ENCODE measurements around the gene NRG2. TPM values are rescaled to one million over a fixed set of nuclear protein-coding genes. Genes with fewer than 3 reads are reported as not detected.

Gene NRG2
- polyA plus RNA-seq, 1 donor, result 1.5 TPM

DNA sequence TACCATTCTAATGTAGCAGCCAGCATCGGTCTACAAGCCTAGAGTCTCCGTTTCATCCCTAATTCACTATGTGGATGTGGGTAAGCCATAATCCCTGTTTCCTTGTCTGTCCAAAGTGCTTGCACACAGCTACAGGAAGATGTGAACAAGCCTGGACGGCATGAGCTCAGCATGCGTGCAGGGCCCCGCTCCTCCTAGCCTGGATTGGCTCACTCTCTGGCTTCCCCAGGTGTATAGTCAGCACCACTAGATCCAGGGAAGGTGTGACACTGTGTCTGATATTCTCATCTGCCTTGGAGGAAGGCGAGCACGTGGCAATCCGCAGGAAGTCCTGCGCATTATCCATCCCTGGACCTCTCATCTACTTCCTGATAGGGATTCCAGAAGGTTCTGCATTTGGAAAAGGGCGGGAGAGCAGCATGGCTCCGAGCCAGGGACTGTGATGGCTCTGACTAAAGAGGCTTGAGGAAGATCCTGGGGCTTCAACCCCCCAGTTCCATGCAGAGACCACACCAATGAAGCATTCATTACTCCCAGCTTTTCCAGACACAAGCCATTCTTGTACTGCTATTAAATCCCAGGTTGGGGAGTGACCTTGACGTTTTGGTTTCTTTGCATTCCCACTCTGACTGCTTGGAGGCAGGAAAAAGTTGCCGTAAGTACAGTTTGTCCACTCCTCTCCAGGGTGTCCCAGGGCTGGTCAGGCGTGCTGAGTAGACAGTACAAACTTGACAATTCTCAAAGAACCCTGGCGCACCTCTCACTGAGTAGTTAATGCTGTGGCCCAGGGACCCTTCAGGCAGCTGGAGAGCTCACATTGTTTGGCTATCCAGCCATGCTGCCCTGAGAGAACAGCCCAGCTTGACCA is 181.8 kb downstream of the NRG2 start:
- DNase-seq (ENCODE audit: low read depth), result no peak

DNA sequence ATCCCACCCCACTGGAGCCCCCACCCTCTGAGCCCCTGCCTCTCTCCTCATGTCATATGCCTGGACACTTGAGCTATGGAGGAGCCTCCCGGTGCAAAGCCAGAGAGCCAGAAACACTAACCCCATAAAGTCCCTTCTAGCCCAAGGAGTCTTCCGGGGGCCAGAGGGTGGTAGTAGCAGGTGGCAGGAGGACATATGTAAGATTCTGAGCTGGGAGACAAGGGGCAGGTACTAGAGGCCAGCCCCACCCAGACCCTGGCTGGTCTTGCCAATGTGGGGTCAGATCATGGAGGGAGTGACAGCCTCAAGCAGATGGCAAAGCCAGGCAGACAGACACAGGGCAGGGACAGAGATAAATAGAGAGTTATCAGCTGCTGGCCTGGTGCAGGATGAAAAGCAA is 184.1 kb downstream of the NRG2 start:
- no peak for DNase-seq (ENCODE audit: low read depth)

DNA sequence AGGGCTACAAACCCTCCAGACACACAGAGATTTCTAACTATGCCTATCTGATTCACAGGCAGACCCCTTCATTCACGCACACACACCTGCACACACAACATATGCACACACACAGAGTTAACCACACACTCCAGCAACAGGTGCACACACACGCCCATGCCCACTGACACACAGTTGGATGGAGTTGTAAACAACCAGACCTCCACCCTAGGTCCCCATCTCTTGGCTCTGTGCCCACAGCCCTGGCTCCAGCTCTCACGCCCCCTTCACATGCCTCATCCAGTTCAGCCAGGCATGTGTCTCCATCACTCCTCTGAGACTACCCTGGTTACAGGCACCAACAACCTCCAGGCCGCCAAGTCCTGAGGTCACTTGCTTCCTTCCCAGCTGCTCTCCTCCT is 186.4 kb downstream of the NRG2 start:
- no peak for DNase-seq (ENCODE audit: low read depth)

DNA sequence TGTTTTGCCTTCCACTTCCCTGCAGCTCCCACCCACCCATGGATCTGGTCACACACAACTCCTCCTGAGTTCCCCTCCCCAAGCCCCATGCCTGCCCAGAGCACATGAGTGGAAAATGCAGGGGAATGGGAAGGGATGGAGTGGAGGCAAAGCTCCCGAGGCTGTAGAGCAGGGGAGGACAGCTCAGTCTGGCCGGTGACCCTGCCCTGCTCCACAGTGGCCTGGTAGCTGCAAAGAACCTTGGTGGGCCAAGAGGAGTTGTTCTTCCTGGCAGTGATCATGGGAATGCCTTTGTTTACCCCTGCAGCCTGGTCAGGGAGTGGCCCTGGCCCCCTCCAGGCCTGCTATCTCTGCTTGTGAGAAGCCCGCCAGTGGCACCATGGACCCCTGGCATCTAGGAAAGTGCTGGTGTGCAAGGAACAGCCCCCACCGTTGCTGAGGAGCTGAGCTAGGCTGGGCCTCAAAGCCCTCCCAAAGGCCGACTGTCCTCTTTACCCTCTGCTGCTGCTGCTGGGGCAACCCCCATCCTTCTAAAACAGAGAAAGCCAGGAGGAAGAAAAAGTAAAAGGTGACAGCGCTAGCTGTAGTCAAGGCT is 187.1 kb downstream of the NRG2 start:
- no peak for DNase-seq (ENCODE audit: low read depth)

DNA sequence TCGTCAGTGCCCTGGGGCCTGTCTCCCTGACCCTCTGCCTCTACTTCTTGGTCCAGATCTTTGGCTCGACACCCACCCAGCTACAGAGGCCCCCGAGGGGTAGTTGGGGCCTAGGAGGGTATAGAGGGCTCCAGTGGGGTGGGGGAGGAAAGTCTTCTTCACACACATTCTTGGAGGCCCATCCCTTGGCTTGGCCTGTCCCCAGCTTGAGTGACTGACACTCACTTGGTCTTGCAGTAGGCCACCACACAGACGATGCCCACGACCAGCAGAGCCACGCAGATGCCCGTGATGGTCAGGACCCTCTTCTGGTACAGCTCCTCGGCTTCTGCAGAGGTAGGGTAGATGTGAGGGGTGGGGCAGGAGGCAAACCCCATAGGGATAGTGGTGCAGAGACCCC is 187.6 kb downstream of the NRG2 start:
- no peak for DNase-seq (ENCODE audit: low read depth)

DNA sequence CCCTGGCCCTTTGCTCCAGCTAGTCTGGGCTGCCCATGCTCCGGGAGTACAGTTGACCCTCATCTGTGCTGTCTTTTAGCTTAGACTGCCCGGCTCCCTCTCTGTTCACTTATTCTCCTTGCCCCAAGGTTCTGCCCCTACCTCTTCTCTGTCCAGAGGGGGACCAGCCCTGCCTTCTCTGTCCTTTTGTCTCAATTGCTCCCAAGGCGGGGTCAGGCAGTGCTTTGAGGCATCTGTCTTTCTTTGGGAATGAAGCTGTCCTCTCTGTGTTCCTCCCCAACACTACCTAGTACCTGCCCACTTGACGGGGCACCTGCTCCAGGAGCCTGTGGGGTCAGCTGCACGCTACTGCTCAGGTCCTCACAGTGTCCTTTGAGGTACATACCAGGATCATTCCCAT is 188.1 kb downstream of the NRG2 start:
- DNase-seq (ENCODE audit: low read depth), result no peak

DNA sequence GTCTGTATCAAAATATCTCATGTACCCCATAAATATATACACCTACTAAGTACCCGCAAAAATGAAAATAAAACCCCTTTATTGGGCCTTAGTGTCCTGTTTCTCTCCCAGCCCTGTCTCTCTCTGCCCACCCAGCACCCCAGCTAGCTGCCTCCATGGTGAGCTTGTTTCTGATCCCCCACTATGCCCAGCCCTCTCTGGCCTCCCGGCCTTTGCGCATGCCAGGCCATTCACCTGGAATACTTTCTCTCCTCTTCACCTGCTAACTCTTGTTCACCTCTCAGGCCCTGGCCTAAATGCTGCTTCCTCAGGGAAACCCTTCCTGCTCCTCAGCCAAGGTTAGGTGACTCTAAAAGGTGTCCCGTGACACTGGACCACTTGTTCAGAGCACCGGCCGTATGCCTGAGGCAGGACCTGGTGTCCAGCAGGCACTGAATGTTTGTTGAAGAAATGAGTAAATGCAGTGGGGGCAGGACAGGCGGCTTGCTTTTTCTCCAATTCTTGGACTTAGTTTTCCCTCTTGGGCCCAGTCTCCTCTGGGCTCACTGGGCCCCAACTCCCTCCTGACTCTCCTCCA is 189.0 kb downstream of the NRG2 start:
- no peak for DNase-seq (ENCODE audit: low read depth)

DNA sequence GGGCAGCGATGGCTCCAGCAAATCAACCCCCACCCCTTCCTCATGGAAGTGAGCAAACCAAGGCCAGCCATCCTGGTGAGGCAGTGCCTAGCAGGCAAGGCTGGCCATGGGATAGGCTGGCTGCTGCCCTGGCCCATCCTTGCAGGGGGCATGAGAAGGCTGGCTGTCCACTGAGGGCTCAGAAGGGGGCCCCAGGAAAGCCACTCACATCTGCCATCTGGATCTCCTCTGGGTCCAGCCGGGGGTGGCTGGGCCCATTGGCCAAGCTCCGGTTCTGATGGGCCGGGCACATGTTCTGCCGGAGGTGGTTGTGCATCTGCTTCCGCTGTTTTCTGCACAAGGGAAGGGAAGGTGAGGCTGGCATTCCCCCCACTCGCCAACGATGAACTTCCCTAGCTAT is 190.4 kb downstream of the NRG2 start:
- DNase-seq (ENCODE audit: low read depth), result no peak

DNA sequence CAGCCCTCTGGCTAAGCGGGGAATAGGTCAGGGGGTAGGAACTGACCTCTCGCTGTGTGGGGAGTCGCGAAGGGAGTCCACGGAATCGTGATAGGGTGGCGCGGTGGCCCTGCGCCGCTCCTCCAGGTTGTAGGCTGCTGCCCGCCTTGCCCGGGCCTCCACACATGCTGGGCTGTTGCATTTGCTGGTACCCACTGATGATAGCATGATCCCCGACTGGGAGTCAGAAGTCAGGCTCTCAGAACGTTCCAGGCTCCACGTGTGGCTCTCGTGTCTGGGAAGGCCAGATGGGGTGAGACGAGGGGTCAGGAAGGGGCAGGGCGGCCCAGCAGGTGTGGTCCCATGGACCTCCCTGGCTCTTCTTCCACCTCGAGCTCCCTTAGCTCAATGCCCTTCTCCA is 191.5 kb downstream of the NRG2 start:
- DNase-seq (ENCODE audit: low read depth), result no peak

DNA sequence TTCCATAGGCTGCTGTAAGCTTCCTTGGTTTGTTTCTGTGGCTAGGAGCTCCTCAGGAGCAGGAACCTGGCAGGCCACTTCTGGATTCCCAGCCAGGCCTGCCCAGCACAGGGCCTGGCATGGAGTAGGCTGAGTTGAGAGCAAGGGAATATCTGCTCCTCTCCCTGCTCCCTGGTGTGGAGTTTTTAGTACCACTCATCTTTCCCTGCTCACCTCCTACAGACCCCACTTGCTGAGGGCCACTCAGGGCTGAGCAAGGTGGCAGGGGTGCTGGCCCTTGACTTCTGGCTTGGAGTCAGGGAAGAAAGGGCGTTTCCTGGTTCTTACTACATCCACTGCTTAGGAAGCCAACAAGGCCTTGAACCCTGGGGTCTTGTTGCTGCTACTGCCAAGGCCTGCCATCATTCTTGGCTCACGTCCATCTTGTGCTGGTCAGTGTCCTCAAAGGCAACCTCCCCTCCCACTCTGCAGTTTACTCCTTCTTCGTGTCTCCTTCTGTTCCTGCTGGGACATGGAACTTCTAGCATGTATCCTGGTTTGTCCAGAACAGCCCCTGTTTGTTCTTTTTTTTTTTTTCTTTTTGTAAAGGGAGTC is 192.6 kb downstream of the NRG2 start:
- no peak for DNase-seq (ENCODE audit: low read depth)

DNA sequence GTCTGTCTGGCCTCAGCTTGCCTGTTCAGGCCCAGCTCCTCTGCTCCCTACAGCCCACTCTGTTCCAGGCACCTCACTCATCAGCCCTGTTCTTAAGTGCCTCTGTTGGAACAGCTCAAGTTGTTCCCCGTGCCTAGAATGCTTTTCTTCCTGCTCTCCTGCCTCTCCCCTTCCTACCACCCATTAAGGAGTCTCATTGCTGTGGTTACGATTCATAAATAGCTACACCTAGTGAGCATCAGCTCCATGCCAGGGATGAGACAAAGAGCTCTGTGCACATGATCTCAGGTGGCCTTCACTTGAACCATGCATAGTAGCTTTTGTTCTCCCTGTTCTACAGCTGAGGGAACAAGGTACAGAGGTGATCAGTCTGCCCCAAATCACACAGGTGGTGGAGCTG is 193.2 kb downstream of the NRG2 start:
- no peak for DNase-seq (ENCODE audit: low read depth)

DNA sequence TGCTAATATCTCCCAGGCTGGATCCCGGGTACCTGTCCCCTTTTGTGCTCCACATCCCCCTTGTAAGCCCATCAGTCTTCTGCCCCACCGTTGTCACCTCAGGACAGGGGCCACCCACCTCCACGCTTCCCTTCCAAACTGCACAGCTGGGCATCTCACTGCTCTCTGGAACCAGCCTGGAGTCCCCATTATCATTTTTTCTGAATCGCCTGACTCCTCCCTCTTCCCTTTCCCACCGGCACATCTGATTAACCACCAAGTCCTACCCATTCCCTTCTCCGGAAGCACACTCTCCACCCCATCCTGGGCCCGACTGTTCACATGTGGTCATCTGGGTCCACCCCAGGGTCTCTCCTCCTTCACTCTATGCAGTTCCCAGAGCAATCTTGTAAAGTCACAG is 193.6 kb downstream of the NRG2 start:
- no peak for DNase-seq (ENCODE audit: low read depth)

DNA sequence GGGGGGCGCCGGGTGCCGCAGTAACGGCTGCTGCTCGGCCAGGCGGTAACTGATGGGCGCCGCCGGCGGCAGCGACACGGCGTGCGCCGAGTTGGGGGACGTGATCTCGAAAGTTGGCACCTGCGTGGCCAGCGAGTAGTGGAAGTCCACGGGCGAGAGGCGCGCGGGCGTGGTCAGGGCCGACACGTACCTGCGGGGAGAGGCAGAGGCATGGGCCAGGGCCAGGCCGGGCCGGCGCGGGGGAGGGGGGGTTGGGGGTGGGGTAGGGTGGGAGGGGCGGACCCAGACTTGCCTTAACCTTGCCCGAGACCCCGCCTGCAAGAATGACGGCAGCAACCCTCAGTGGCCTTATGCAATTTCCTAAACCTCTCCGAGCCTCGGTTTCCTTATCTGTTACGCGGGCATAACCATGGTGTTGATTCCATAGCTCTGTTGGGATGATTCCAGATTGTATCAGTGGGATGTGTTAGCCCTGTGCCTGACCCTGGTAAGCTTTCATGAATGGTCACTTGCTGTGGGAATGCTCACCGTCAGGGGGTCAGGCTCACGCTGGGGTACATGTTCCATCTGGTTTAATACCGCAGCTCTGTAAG is 194.5 kb downstream of the NRG2 start:
- DNase-seq (ENCODE audit: low read depth), result no peak

DNA sequence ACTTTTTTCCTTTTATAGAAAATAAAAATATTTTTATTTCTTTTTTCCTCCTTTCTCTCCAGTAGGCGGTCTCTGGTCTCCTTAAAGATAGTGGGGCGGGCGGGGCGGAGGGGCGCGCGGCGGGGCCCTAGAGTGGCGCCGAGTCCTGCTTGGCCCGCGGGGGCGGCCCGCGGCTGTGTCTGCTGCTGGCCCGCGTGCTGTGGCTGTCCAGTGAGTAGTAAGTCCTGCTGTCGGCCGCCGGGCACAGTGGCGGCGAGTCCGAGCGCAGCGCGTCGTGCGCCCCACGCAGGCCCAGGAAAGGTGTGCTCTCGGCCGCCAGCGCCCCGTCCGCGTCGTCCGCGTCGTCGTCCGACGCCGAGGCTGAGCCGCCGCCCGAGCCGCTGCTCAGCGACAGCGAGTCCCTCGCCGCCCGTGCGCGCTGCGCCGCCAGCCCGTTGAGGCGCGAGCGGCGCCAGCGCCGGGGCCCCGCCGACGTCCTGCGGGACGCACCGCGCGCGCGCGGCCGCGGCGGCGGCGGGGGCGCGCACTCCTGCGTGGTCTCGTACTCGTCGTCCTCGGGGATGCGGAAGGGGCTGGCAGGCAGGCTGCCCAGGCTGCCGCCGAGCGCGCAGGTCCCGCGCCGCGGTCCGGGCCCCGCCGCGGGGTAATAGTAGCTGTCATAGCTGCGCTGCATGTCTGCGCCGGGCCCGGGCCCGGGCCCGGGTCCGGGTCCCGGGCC is 195.2 kb downstream of the NRG2 start:
- peak; percentile 22 for DNase-seq (ENCODE audit: low read depth)

DNA sequence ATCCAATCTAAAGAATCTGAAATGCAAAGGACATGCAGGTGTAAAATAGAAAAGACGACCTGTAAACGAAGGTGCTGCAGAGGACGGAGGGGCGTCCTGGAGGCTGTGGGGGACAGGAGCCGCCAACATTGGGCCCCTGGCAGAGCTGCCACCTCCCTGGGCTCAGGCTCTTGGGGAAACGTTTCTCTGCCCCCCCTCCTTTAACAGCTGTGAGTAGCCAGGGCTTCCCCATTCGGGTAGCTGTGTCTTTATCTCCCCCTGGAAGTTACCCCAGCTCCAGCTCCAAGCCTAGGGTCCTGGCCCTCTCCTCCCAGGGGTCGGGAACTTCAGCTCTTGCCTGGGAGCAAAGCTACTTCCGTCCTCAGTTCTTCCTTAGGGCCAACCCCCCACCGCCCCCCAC is 196.0 kb downstream of the NRG2 start:
- DNase-seq (ENCODE audit: low read depth), result no peak

DNA sequence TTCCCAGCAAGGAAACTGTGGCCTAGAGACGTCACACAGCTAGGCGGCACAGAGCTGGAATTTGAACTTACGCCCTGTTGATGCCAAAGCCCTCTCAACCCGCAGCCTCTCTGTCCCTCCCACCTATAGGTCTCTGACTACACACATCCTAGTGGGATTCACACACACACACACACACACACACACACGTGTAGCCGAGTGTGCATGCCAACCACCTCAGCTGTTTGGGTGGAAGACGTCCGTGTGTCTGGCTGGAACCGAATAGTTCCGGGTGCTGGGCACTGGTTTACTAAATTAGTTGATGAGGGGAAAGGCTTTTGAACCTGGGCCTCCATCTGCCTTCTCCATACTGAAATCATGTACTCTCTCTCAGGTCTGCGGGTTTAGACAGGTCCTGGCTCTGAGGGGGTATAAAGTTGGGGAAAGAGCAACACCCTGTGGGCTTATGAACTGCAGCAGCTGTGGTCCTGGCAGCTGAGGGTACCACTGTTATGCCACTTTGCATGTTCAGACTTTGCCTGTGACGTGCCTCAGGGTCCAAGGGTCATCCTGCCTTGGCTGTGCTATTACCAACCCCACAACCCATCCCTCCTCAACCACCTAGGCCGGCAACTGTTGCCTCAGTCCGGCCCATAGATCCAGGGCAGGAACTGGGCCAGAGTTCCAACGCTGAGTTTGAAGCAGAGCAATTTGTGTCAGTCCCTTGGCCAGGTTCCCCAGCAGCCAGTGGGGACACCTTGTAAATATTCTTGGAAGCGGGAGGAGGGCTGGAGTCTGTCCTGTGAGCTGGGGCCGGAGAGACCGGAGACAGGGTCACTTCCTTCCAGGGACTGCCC is 197.0 kb downstream of the NRG2 start:
- DNase-seq (ENCODE audit: low read depth), result no peak

DNA sequence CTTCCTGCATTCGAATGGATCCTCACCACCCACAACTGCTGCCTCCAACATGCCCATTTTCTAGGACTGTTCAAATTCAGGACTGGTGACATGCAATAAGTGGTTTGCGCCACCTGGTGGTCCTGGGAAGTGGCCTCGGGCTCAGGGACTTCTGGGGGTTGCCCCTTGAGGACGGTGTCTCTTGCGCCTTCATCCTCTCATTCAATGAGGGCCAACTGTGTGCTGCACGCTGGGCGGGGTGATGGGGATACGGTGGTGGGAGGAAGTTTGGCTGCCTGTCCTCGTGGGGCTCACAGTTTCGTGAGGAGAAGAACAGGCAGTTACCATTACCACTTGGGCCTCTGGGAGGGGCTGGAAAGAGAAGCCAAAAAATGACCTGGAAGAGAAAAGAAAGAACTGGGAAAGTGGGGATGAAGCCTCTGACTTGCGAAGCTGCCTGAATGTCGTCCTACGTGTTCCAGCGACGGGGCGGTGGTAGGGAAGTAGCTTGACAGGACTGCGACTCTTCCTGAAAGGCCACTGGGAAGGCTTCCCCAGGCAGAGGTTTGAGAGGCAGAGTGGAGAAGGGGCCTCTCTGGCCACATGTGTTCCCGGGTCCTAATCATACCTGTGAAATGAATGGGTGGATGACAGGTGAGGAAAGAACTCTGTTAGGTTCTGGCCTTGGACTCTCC is 198.5 kb downstream of the NRG2 start:
- no peak for DNase-seq (ENCODE audit: low read depth)

DNA sequence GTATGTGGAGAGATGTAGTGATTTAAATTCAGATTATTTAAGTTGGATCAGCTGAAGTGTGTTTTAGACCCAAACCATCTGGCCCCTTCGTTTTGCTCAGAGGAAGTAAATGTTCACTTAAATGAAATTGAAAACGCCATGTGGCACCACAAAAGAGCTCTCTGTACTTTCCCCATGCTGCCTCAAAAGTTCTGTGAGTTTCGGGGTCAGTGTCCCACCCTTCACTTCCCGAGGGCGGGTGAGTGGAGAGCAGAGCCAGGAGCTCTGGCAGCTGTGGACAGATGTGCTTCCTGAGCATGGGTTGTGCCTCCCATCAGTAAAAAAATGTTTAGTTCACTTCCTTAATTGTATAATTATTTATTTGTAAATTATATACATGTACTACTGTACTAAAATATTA is 199.1 kb downstream of the NRG2 start:
- no peak for DNase-seq (ENCODE audit: low read depth)

DNA sequence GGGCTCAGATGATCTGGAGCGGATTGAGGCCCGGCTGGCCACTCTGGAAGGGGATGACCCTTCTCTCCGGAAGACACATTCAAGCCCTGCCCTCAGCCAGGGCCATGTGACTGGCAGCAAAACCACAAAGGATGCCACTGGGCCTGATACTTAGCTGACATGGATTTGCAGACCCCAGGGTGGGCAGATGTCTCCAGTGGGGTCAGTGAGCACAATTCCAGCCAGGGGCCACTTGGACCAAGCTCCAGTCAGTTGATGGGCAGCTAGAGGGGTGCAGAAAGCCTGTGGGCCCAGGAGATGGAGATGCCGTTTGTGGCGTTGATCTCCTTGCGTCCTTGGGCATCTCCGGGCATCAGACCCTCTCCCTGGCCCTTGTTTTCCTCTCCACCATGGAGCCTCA is 200.8 kb downstream of the NRG2 start:
- DNase-seq (ENCODE audit: low read depth), result no peak

DNA sequence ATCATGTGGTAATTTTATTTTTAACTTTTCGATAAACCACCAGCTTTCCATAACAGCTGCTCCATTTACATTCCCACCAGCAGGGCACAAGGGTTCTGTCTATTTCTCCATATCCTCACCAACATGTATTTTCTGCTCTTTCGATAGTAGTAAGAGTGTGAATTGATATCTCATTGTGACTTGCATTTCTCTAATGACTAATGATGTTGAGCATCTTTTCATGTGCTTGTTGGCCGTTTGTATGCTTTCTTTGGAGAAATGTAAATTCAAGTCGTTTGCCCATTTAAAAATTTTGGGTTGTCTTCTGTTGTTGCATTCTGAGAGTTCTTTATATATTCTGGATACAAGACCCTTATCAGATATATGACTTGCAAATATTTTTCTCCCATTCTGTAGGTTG is 201.6 kb downstream of the NRG2 start:
- DNase-seq (ENCODE audit: low read depth), result no peak
